ENCODE measurements around the gene PDAP1. TPM values are rescaled to one million over a fixed set of nuclear protein-coding genes. Genes with fewer than 3 reads are reported as not detected.

The PDAP1 gene
- polyA plus RNA-seq, 1 experiment = 62.0 TPM

DNA sequence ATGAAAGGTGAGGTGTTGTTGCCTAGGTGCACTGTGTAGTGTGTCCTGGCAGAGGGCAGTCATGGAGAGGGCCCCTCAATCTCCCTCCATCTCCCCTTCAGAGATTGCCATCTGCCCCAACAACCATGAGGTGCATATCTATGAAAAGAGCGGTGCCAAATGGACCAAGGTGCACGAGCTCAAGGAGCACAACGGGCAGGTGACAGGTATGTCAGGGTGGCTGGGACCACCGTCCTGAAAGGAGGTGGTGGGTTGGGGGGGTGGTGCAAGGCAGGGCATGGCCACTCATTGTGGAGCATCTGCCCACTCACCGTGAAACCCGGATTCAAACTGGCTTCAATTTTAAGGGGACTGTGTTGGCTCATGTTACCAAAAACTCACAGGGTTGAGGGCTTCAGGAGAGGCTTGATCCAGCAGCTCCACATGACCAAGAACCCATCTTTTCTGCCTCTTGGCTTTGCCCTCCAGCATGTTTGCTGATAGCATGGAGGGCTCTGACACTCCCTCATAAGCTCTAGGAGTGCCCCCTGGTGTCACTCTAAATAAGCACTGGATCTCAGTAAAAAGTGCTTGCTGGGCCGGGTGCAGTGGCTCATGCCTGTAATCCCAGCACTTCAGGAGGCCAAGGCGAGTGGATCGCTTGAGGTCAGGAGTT, 21.7 kb downstream of the PDAP1 start:
- no peak for DNase-seq (ENCODE audit: low read depth)
- TF ChIP-seq, protein P1, sequence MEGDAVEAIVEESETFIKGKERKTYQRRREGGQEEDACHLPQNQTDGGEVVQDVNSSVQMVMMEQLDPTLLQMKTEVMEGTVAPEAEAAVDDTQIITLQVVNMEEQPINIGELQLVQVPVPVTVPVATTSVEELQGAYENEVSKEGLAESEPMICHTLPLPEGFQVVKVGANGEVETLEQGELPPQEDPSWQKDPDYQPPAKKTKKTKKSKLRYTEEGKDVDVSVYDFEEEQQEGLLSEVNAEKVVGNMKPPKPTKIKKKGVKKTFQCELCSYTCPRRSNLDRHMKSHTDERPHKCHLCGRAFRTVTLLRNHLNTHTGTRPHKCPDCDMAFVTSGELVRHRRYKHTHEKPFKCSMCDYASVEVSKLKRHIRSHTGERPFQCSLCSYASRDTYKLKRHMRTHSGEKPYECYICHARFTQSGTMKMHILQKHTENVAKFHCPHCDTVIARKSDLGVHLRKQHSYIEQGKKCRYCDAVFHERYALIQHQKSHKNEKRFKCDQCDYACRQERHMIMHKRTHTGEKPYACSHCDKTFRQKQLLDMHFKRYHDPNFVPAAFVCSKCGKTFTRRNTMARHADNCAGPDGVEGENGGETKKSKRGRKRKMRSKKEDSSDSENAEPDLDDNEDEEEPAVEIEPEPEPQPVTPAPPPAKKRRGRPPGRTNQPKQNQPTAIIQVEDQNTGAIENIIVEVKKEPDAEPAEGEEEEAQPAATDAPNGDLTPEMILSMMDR (IDR thresholded peaks at IDR 0.05; ENCODE audit: insufficient read depth, low read depth, low read length) = peak; percentile 39; the same call in 1 of the 2 replicates
- Histone ChIP-seq H3K27me3 (ENCODE audit: control insufficient read depth, insufficient read depth, low read length) (no peaks in the 10 kb centered on the region), H3K4me3 (ENCODE audit: low read depth, low read length) (no peak overlapping the region), H3K36me3 (ENCODE audit: control insufficient read depth, insufficient read depth, low read length) (peaks cover 31% of the 10 kb centered on the region)
- ChIA-PET POLR2A (no interaction called here), CTCF (interaction anchor here (0.5 to 1.5 kb wide), 4 partner anchors 10 to 73 kb away, joined by 3 to 4 read pairs (median 4); no protein-coding TSS in a partner anchor)

DNA sequence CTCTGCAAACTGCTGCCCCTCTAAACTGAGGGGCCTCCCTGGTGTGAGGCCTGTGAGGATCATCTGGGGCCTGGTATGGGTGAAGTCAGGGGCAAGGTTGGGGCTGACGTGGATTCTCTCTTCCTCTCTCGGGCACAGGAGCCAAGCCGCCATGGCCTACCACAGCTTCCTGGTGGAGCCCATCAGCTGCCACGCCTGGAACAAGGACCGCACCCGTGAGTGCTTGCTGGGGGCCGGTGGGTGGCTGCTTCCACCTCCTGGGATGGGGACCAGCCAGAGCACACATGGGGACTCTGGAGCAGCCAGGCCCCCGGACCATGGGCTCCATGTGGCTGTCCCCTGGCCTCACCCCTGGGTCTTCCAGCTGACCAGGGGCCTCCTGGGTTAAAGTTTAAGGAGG, 22.8 kb downstream of the PDAP1 start:
- DNase-seq (ENCODE audit: low read depth) = no peak
- POLR2A ChIA-PET = no interaction called here
- Histone ChIP-seq H3K27me3 (ENCODE audit: control insufficient read depth, insufficient read depth, low read length) (no peaks in the 10 kb centered on the region), H3K4me3 (ENCODE audit: low read depth, low read length) (no peak overlapping the region), H3K36me3 (ENCODE audit: control insufficient read depth, insufficient read depth, low read length) (peaks cover 35% of the 10 kb centered on the region)
- TF ChIP-seq, protein P1 (IDR thresholded peaks at IDR 0.05; ENCODE audit: insufficient read depth, low read depth, low read length) = no peak
- CTCF ChIA-PET = interaction anchor here (0.6 kb wide), 1 partner anchor 22 kb away, joined by 3 read pairs; no protein-coding TSS in a partner anchor

DNA sequence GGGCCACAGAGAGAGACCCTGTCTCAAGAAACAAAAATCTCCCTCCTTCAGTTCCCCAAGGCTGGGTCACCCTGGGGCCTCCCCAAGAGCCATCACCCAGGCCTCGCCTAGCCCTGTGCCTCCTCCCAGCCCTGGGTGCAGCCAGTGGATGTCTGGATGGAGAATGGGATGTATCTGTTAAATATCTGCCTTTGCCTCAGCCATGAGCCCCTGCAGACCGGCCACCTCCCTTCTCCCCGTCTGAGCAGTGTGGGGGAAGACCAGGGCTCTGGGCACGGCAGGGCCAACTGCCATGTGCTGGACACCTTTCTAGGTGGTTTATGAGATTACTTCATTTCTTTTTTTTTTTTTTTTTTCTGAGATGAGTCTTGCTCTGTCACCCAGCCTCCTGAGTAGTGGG, 23.9 kb downstream of the PDAP1 start:
- no peaks in the 10 kb centered on the region for H3K27me3 ChIP-seq (ENCODE audit: control insufficient read depth, insufficient read depth, low read length)
- no peak for DNase-seq (ENCODE audit: low read depth)
- POLR2A ChIA-PET = no interaction called here
- CTCF ChIA-PET = no interaction called here
- TF ChIP-seq, protein P1 (IDR thresholded peaks at IDR 0.05; ENCODE audit: insufficient read depth, low read depth, low read length) = no peak
- H3K4me3 ChIP-seq (ENCODE audit: low read depth, low read length) = no peak overlapping the region
- H3K36me3 ChIP-seq (ENCODE audit: control insufficient read depth, insufficient read depth, low read length) = peaks cover 32% of the 10 kb centered on the region

DNA sequence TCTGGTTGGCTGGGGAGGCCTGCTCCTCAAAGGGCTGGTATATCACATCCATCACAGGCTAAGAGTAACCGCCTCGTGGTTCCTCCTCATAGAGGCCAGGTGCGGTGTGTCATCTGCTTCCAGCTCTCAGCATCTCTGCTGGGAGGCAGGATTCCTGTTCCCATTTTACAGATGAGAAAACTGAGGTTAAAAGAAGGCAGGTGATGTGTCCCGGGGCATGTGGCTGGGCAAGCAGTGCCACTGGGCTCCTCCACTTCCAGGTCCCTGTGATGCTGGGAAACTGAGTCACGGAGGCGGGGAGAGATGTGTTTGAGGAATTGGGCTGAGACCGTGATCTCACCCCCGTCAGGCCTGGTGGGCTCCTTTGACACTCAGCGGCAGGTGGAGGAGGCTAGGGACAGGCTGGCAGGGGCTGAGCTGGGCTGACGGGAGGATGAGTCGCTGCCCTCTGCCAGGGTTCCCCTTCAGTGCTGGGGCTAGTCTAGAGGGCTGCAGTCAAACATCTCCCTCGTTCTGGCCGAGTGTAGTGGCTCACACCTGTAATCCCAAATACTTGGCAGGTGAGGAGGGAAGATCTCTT, 24.5 kb downstream of the PDAP1 start:
- ChIA-PET POLR2A (no interaction called here), CTCF (no interaction called here)
- TF ChIP-seq, protein P1 (IDR thresholded peaks at IDR 0.05; ENCODE audit: insufficient read depth, low read depth, low read length) = no peak
- no peak overlapping the region for H3K4me3 ChIP-seq (ENCODE audit: low read depth, low read length)
- no peak for DNase-seq (ENCODE audit: low read depth)
- no peaks in the 10 kb centered on the region for H3K27me3 ChIP-seq (ENCODE audit: control insufficient read depth, insufficient read depth, low read length)
- peaks cover 30% of the 10 kb centered on the region for H3K36me3 ChIP-seq (ENCODE audit: control insufficient read depth, insufficient read depth, low read length)

DNA sequence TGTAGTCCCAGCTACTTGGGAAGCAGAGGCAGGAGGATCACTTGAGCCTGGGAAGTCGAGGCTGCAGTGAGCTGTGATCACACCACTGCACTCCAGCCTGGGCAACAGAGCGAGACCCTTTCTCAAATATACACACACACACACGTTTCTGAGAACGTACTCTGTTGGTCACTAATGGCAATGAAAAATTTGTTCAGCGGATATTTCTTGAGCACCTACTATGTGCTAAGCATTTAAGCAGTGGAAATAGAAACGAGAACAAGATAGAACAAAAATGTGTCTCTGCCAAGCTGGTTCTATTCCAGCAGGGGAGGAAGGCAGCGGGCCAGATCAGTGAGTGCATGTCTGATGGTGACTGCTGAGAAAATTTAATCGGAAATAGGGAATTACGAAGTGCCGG, 25.2 kb downstream of the PDAP1 start:
- no peaks in the 10 kb centered on the region for H3K27me3 ChIP-seq (ENCODE audit: control insufficient read depth, insufficient read depth, low read length)
- ChIA-PET POLR2A (no interaction called here), CTCF (no interaction called here)
- TF ChIP-seq, protein P1 (IDR thresholded peaks at IDR 0.05; ENCODE audit: insufficient read depth, low read depth, low read length) = no peak
- H3K4me3 ChIP-seq (ENCODE audit: low read depth, low read length) = no peak overlapping the region
- no peak for DNase-seq (ENCODE audit: low read depth)
- H3K36me3 ChIP-seq (ENCODE audit: control insufficient read depth, insufficient read depth, low read length) = peaks cover 28% of the 10 kb centered on the region
